ENCODE measurements around the gene MLLT6. TPM values are rescaled to one million over a fixed set of nuclear protein-coding genes. Genes with fewer than 3 reads are reported as not detected.

The MLLT6 gene
- total and polyA plus RNA-seq, 8 donors, result 80.0 to 143 (median 116) TPM

- intact Hi-C loops (cut with DNase I), result no loop called here
- Histone ChIP-seq H3K9me3 (no peaks in the 10 kb centered on the region), H3K4me3 (peak overlapping the region in 1 of 2 donors; percentile 74), H3K36me3 (peaks cover 0 to 24% of the 10 kb centered on the region in 2 donors), H3K27ac (peak overlapping the region in 1 of 2 donors; percentile 80), H3K27me3 (no peaks in the 10 kb centered on the region), H3K4me1 (peaks cover 18 to 56% of the 10 kb centered on the region in 2 donors)
- no peak for TF ChIP-seq CTCF (IDR thresholded peaks at IDR 0.05)
- ATAC-seq, result no peak
- DNase-seq, result peak in 1 of 4 donors; percentile 59
Measured at GRCh38 chr17:38731526-38732294, 26.6 kb downstream of the MLLT6 start.

GRCh38 chr17:38732376-38733281, 27.6 kb downstream of the MLLT6 start:
- no peaks in the 10 kb centered on the region for H3K9me3 ChIP-seq
- H3K4me1 ChIP-seq, result peaks cover 18 to 51% of the 10 kb centered on the region in 2 donors
- peaks cover 0 to 30% of the 10 kb centered on the region in 2 donors for H3K36me3 ChIP-seq
- H3K27me3 ChIP-seq, result no peaks in the 10 kb centered on the region
- DNase-seq, result no peak
- no peak for TF ChIP-seq CTCF (IDR thresholded peaks at IDR 0.05)
- H3K4me3 ChIP-seq, result no peak overlapping the region
- intact Hi-C loops (cut with DNase I), result no loop called here
- peak overlapping the region in 1 of 2 donors; percentile 80 for H3K27ac ChIP-seq
- peak; percentile 6 for ATAC-seq

- H3K4me3 ChIP-seq, result no peak overlapping the region
- peaks cover 0 to 38% of the 10 kb centered on the region in 2 donors for H3K36me3 ChIP-seq
- no peak for DNase-seq
- TF ChIP-seq CTCF (IDR thresholded peaks at IDR 0.05), result no peak
- no peak overlapping the region for H3K27ac ChIP-seq
- no peaks in the 10 kb centered on the region for H3K27me3 ChIP-seq
- H3K9me3 ChIP-seq, result no peaks in the 10 kb centered on the region
- peaks cover 18 to 43% of the 10 kb centered on the region in 2 donors for H3K4me1 ChIP-seq
- intact Hi-C loops (cut with DNase I), result no loop called here
- no peak for ATAC-seq
Measured at GRCh38 chr17:38733282-38733981, 28.4 kb downstream of the MLLT6 start.

GRCh38 chr17:38733982-38734973, 29.2 kb downstream of the MLLT6 start:
- TF ChIP-seq CTCF (IDR thresholded peaks at IDR 0.05), result no peak
- Histone ChIP-seq H3K4me1 (peaks cover 18 to 35% of the 10 kb centered on the region in 2 donors), H3K9me3 (no peaks in the 10 kb centered on the region), H3K36me3 (peaks cover 0 to 46% of the 10 kb centered on the region in 2 donors), H3K27me3 (no peaks in the 10 kb centered on the region), H3K4me3 (no peak overlapping the region), H3K27ac (no peak overlapping the region)
- intact Hi-C loops (cut with DNase I), result no loop called here
- DNase-seq (no peak), ATAC-seq (no peak)
